Neural cell (in vitro differentiated cells): Measurements from ENCODE around the gene ADH1C.

ENCODE experiments used
- CTCF ChIP-seq: fragments of 450-650 bp; IDR thresholded peaks from 2 replicates; pipeline ENCODE4 v1.5.1; 2014; ENCODE audit warnings: antibody characterized with exemption, mild to moderate bottlenecking, moderate library complexity; ENCODE audit not compliant: poor library complexity, severe bottlenecking
- EZH2 ChIP-seq: fragments of 200-600, 300-800 bp; shearing (Covaris generic), sonication (generic); IDR thresholded peaks from 2 replicates; pipeline ENCODE4 v1.6.1; 2014; ENCODE audit warnings: antibody characterized with exemption, low read length, borderline replicate concordance, mild to moderate bottlenecking; ENCODE audit not compliant: insufficient read depth, poor library complexity, severe bottlenecking
- MXI1 ChIP-seq: fragments of 450-650 bp; conservative IDR thresholded peaks from 2 replicates; pipeline ENCODE4 v1.6.1; 2014; ENCODE audit warnings: antibody characterized with exemption, mild to moderate bottlenecking; ENCODE audit not compliant: poor library complexity, severe bottlenecking
- POLR2AphosphoS5 ChIP-seq: IDR thresholded peaks from 2 replicates; pipeline ENCODE4 v1.6.1; 2012
- RAD21 ChIP-seq: fragments of 450-650 bp; conservative IDR thresholded peaks from 2 replicates; pipeline ENCODE4 v1.6.1; 2014; ENCODE audit warnings: antibody characterized with exemption, mild to moderate bottlenecking, moderate library complexity
- TAF1 ChIP-seq: IDR thresholded peaks from 2 replicates; pipeline ENCODE4 v1.6.1; 2012; ENCODE audit warnings: low read depth

GRCh38 chr4:99382745-99383360, 30.3 kb upstream of the ADH1C start:
- TF ChIP-seq CTCF: no peak
- no peak for TF ChIP-seq RAD21
- TF ChIP-seq EZH2: no peak
- TF ChIP-seq MXI1: no peak
- TF ChIP-seq POLR2AphosphoS5: no peak
- no peak for TF ChIP-seq TAF1
